Stomach (tissue), 4 donors: ENCODE results near the gene GSTA5.
"Not testable (repeated sequence)": the region's sequence is repeated elsewhere in the genome, so short reads cannot be mapped to it uniquely, and the experiment has no call there.

Experiments
- EP300 ChIP-seq: sonication (generic); formaldehyde crosslinking; IDR thresholded peaks from one replicate; pipeline ENCODE4 v1.6.1; 2017; ENCODE audit warnings: antibody characterized with exemption
- POLR2A ChIP-seq, 4 donors: fragments of 450-650 bp; IDR thresholded peaks; one replicate each; pipeline ENCODE4 v1.6.1; 2016; ENCODE audit warnings: antibody characterized with exemption in 4 of 4, control low read depth in 2 of 4, mild to moderate bottlenecking in 1 of 4, moderate library complexity in 1 of 4
- TF ChIP-seq, protein P1 (sequence below), 7 experiments: fragments of 450-650 bp in 4 of 7; fragments of 200-600 bp in 3 of 7; sonication (generic) in 3 of 7; IDR thresholded peaks; one replicate each; pipeline ENCODE4 v1.5.1; 2016 to 2019; ENCODE audit warnings: antibody characterized with exemption in 7 of 7, control low read depth in 2 of 7, mild to moderate bottlenecking in 1 of 7

DNA sequence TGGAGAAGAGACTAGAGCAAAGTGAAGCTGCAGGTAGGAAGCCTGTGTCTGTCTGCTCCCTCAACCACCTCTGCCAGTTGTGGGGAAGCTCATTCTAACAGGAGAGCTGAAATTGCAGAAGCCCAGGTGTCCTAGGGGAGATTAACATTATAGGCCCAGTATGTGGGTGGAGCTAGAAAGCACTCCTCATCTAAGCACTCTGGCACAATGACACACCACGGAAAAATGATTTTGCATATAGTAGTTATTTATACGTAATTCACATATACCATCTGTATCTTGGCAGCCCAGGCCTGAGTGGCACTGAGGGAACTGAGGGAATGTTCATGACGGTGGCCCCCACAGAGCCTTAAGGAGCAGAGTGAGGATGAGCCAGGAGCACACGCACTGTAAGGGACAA, 9.7 kb downstream of the GSTA5 start:
- not testable (repeated sequence) for TF ChIP-seq POLR2A (IDR thresholded peaks at IDR 0.05); EP300
- TF ChIP-seq, protein P1, sequence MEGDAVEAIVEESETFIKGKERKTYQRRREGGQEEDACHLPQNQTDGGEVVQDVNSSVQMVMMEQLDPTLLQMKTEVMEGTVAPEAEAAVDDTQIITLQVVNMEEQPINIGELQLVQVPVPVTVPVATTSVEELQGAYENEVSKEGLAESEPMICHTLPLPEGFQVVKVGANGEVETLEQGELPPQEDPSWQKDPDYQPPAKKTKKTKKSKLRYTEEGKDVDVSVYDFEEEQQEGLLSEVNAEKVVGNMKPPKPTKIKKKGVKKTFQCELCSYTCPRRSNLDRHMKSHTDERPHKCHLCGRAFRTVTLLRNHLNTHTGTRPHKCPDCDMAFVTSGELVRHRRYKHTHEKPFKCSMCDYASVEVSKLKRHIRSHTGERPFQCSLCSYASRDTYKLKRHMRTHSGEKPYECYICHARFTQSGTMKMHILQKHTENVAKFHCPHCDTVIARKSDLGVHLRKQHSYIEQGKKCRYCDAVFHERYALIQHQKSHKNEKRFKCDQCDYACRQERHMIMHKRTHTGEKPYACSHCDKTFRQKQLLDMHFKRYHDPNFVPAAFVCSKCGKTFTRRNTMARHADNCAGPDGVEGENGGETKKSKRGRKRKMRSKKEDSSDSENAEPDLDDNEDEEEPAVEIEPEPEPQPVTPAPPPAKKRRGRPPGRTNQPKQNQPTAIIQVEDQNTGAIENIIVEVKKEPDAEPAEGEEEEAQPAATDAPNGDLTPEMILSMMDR (IDR thresholded peaks at IDR 0.05), result not testable (repeated sequence)
